MM.1S (cell line): Measurements from ENCODE around the gene TMEM108.

ENCODE experiments used
- DNase-seq: peaks from one replicate; pipeline ENCODE4 v3.0.0-alpha.2; 2015
- H2AFZ ChIP-seq: fragments of 300-600 bp; sonication (generic); 2 replicates; pipeline ENCODE4 v1.6.0; 2016; ENCODE audit warnings: antibody characterized with exemption, low read length
- H3F3A ChIP-seq: fragments of 300-600 bp; sonication (generic); 2 replicates; pipeline ENCODE4 v1.6.1; 2016; ENCODE audit warnings: mild to moderate bottlenecking, antibody characterized with exemption, low read length, moderate library complexity, mixed read lengths; ENCODE audit not compliant: insufficient read depth
- H3K27ac ChIP-seq: fragments of 300-600 bp; sonication (generic); 2 replicates; pipeline ENCODE4 v1.5.1; 2016; ENCODE audit warnings: mild to moderate bottlenecking, low read length
- H3K27me3 ChIP-seq: fragments of 300-600 bp; sonication (generic); replicated peaks from 2 replicates; pipeline ENCODE4 v1.6.0; 2016; ENCODE audit warnings: low read length; ENCODE audit not compliant: insufficient read depth
- H3K36me3 ChIP-seq: fragments of 300-600 bp; sonication (generic); replicated peaks from 2 replicates; pipeline ENCODE4 v1.6.1; 2016; ENCODE audit warnings: mild to moderate bottlenecking, low read length, mixed read lengths; ENCODE audit not compliant: insufficient read depth
- H3K4me1 ChIP-seq: fragments of 300-600 bp; sonication (generic); 2 replicates; pipeline ENCODE4 v1.6.1; 2016; ENCODE audit warnings: low read length, mixed read lengths
- H3K4me2 ChIP-seq: fragments of 300-600 bp; sonication (generic); 2 replicates; pipeline ENCODE4 v1.6.0; 2016; ENCODE audit warnings: low read depth, low read length
- H3K4me3 ChIP-seq: fragments of 300-600 bp; sonication (generic); 2 replicates; pipeline ENCODE4 v1.5.1; 2016; ENCODE audit warnings: low read length, mixed read lengths
- H3K79me2 ChIP-seq: fragments of 300-600 bp; sonication (generic); 2 replicates; pipeline ENCODE4 v1.6.1; 2016; ENCODE audit warnings: mixed run types, low read length, mixed read lengths
- H3K9ac ChIP-seq: fragments of 300-600 bp; sonication (generic); 2 replicates; pipeline ENCODE4 v1.6.1; 2016; ENCODE audit warnings: low read length, mixed read lengths
- H3K9me2 ChIP-seq: fragments of 300-600 bp; sonication (generic); replicated peaks from 2 replicates; pipeline ENCODE4 v1.6.1; 2016; ENCODE audit warnings: mild to moderate bottlenecking, low read length, mixed read lengths; ENCODE audit not compliant: insufficient read depth
- H3K9me3 ChIP-seq: fragments of 300-600 bp; sonication (generic); replicated peaks from 2 replicates; pipeline ENCODE4 v1.6.1; 2016; ENCODE audit warnings: mild to moderate bottlenecking, low read length, mixed read lengths; ENCODE audit not compliant: insufficient read depth
- H4K20me1 ChIP-seq: fragments of 300-600 bp; sonication (generic); 2 replicates; pipeline ENCODE4 v1.6.1; 2016; ENCODE audit warnings: mild to moderate bottlenecking, low read length, moderate library complexity, mixed read lengths; ENCODE audit not compliant: insufficient read depth
- CTCF ChIP-seq: fragments of 300-600 bp; sonication (generic); IDR thresholded peaks from 2 replicates; pipeline ENCODE4 v1.5.1; 2016; ENCODE audit warnings: antibody characterized with exemption, low read length, mixed read lengths
- EZH2 ChIP-seq: fragments of 300-600 bp; sonication (generic); optimal IDR thresholded peaks from 2 replicates; pipeline ENCODE3; 2017; ENCODE audit warnings: low read depth, mild to moderate bottlenecking, antibody characterized with exemption, low read length, mixed read lengths
- EZH2phosphoT487 ChIP-seq: fragments of 300-600 bp; sonication (generic); IDR thresholded peaks from 2 replicates; pipeline ENCODE4 v1.6.1; 2018; ENCODE audit warnings: antibody characterized with exemption, low read length

TMEM108 gene

GRCh38 chr3:133081016-133081415 lies 42.8 kb downstream of the TMEM108 start:
- Histone ChIP-seq H4K20me1 (no peaks in the 10 kb centered on the region), H2AFZ (no peak overlapping the region), H3F3A (no peaks in the 10 kb centered on the region), H3K9me3 (no peaks in the 10 kb centered on the region), H3K4me1 (no peaks in the 10 kb centered on the region), H3K27ac (no peak overlapping the region), H3K9me2 (no peaks in the 10 kb centered on the region), H3K4me3 (no peak overlapping the region), H3K9ac (no peak overlapping the region), H3K36me3 (no peaks in the 10 kb centered on the region), H3K79me2 (no peaks in the 10 kb centered on the region), H3K27me3 (no peaks in the 10 kb centered on the region), H3K4me2 (no peak overlapping the region)
- TF ChIP-seq EZH2 (no peak), CTCF (no peak), EZH2phosphoT487 (no peak)
- no peak for DNase-seq

GRCh38 chr3:133083395-133083794 lies 45.2 kb downstream of the TMEM108 start:
- H3K4me2 ChIP-seq, result no peak overlapping the region
- H3F3A ChIP-seq, result no peaks in the 10 kb centered on the region
- H3K9me2 ChIP-seq, result no peaks in the 10 kb centered on the region
- H3K9ac ChIP-seq, result no peak overlapping the region
- no peak for DNase-seq
- no peaks in the 10 kb centered on the region for H4K20me1 ChIP-seq
- no peaks in the 10 kb centered on the region for H3K9me3 ChIP-seq
- no peak overlapping the region for H2AFZ ChIP-seq
- no peaks in the 10 kb centered on the region for H3K27me3 ChIP-seq
- no peak overlapping the region for H3K27ac ChIP-seq
- no peak overlapping the region for H3K4me3 ChIP-seq
- no peaks in the 10 kb centered on the region for H3K36me3 ChIP-seq
- TF ChIP-seq CTCF, result no peak
- no peak for TF ChIP-seq EZH2
- no peak for TF ChIP-seq EZH2phosphoT487
- no peaks in the 10 kb centered on the region for H3K79me2 ChIP-seq
- H3K4me1 ChIP-seq, result no peaks in the 10 kb centered on the region

- TF ChIP-seq EZH2, result no peak
- no peak for TF ChIP-seq EZH2phosphoT487
- TF ChIP-seq CTCF, result no peak
- no peak for DNase-seq
- no peak overlapping the region for H3K4me3 ChIP-seq
Observed at GRCh38 chr3:133089906-133090485, 51.8 kb downstream of the TMEM108 start.

More at GRCh38 chr3:133089906-133090485, 51.8 kb downstream of the TMEM108 start:
- Histone ChIP-seq H3K9me2 (no peaks in the 10 kb centered on the region), H3K27ac (no peak overlapping the region), H3K4me2 (no peak overlapping the region), H3K9ac (no peak overlapping the region), H4K20me1 (no peaks in the 10 kb centered on the region), H3K9me3 (no peaks in the 10 kb centered on the region), H3K4me1 (no peaks in the 10 kb centered on the region), H3F3A (no peaks in the 10 kb centered on the region), H3K79me2 (no peaks in the 10 kb centered on the region), H3K36me3 (no peaks in the 10 kb centered on the region), H3K27me3 (no peaks in the 10 kb centered on the region), H2AFZ (no peak overlapping the region)
